GM21619 (cell line): ENCODE results near the gene NPC1.
"Not testable (repeated sequence)": the region's sequence is repeated elsewhere in the genome, so short reads cannot be mapped to it uniquely, and the experiment has no call there.

ENCODE experiments used
- ATAC-seq: cut with Tn5 transposase; IDR thresholded peaks from one replicate; pipeline ENCODE4 v1.9.1; 2021; ENCODE audit not compliant: unreplicated experiment

NPC1 gene

DNA sequence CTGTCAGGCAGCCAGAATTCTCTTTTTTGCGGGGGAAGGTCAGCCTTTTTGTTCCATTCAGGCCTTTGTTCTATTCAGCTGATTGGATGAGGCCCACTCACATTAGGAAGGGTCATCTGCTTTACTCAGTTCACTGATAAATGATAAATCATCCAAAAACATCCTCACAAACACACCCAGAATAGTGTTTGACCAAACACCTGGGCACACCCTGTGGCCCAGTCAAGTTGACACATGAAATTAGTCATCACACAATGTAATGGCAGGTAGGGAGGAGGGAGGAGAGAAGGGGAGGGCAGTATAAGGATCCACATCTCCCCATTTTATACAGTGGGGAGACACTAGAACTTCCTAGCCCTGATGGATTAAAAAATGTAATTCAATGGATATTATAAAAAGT lies 91.3 kb downstream of the NPC1 start:
- ATAC-seq, result no peak

DNA sequence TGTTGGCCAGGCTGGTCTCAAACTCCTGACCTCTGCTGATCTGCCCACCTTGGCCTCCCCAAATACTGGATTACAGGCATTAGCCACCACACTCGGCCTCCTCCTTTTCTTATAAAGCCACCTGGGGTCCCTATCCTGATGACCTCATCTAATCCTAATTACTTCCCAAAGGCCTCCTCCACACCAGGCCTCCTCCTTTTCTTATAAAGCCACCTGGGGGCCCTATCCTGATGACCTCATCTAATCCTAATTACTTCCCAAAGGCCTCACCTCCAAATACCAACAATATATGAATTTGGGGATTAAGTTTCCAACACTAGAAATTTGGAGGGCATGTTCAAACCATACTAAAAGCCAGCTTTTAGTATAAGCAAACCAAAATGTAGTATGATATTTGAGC lies 92.7 kb downstream of the NPC1 start:
- ATAC-seq, result no peak

DNA sequence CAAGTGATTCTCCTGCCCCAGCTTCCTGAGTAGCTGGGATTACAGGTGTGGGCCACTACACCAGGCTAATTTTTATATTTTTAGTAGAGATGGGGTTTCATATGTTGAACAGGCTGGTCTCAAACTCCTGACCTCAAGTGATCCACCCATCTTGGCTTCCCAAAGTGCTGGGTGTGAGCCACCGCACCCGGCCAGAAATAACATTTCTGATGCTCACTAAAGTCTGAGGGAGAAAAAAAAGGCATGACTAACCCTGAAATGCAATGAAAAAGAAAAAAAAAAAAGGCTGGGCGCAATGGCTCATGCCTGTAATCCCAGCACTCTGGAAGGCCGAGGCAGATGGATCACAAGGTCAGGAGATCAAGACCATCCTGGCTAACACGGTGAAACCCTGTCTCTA lies 96.7 kb downstream of the NPC1 start:
- ATAC-seq, result not testable (repeated sequence)

DNA sequence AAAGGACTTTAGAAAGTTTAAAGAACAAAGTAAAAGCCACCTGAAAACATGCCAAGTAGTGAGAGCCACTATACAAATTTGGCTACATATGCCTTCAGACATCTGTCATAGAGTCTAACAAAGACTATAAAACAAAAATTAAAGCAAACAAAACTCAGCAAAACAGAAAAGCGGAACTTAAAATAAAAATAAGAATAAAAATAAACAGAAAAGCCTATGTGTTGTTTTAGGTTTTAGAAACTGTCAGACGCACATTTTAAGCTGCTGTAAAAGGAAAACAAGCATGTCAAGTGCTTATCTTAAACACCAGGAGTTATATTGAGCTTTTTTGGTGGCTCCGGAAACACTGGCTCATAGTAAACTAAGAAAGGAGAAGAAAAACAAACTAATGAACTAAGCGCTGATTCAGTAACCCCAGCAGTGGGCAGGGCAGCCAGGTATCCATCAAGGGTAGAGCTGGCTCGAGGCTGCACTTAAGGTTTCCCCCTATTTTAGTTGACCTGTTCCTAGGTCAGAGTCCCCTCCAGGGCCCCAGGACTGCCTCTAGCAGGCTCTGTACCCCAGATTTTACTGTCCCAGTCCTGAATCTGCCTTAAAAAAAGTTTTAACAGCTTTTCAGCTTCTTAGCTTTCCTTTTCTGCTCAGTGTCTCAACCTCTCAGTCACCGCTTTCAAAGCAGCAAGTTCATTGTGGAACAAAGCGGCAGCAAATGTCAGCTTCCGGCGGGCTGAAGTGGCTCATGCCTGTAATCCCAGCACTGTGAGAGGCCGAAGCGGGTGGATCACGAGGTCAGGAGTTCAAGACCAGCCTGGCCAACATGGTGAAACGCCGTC lies 98.4 kb downstream of the NPC1 start:
- peak; percentile 69 for ATAC-seq

DNA sequence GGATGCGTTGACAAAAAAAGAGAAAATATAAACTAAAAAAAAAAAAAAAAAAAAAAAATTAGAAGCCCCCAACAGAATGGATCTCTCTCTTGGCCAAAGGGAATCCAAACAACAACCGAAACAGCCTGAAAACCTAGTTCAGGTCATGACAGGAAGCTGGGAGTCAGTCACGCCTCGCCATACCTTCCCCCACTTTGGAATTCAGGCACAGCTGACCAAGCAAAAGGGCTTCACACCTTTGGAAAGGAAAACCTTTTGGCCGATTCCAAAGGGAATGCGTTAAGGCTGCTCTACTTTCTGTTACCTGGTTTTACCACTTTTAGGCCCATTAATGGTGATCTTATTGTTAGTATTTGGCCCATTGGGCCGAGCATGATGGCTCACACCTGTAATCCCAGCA lies 100.9 kb downstream of the NPC1 start:
- ATAC-seq, result no peak

DNA sequence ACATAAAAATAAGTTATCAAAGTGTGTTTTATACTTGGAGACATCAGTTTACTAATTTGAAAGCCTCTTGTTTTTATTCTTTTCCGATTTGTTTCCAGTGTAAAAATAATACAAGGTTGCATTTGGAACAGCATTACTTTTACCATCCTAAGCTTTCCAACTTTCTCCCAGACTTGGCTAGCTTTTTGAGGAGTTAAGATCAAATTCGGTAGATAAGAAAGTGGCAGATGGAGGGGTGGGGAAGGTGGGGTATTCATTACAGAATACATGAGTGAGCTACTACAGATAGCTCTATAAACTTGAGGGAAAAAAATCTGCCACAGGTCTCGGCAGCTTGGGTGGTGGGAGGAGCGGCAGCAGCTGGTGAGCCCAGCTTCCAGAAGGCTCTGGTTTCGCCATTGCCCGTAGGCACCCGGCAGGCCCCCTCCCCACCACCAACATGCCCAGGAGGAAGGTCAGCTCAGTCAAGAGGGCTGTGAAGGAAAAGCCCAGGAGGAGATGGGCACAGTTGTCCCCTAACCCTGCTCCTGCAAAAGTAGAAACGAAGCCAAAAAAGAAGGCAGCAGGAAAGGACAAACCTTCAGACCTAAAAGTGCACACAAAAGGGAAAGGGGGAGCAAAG lies 101.6 kb downstream of the NPC1 start:
- no peak for ATAC-seq
